HepG2 (cell line): Measurements from ENCODE around the gene HCLS1. TPM values are rescaled to one million over a fixed set of nuclear protein-coding genes. Genes with fewer than 3 reads are reported as not detected.

Experiments used
- ATAC-seq: fragments of 200-7000 bp; cut with Tn5 transposase; 3 replicates; pipeline ENCODE4 v1.9.1; 2020; ENCODE audit warnings: mild to moderate bottlenecking, moderate library complexity
- BruUV-seq: library from RNA; stranded (reverse); fragments of 400-500 nt; replicated peaks from 2 replicates; lab custom pipeline; 2021; lab: Mats Ljungman, UMichigan
- CTCF ChIA-PET: fragments of 300-600 bp; formaldehyde crosslinking; extraction: SDS; loops from one replicate; lab custom pipeline; 2021; ENCODE audit warnings: low total read pairs, inconsistent platforms, low intra/inter-chr PET ratio; lab: Yijun Ruan, JAX
- POLR2A ChIA-PET: fragments of 350-600 bp; sonication (Branson Sonifier 250); formaldehyde crosslinking; loops from one replicate; lab custom pipeline; 2020; ENCODE audit warnings: antibody characterized with exemption, inconsistent platforms; lab: Yijun Ruan, JAX
- DNase-seq: peaks from one replicate; pipeline ENCODE4 v3.0.0-alpha.2; 2015; ENCODE audit warnings: low spot score
- FAIRE-seq: peaks from 3 replicates; lab custom pipeline; 2011; peaks lifted over from hg19 to GRCh38; lab: Jason Lieb, UNC
- H2AFZ ChIP-seq: one replicate; pipeline ENCODE4 v1.6.1; 2011; ENCODE audit warnings: low read length, inconsistent platforms
- H3K27ac ChIP-seq: fragments of 300-600 bp; 3 replicates; pipeline ENCODE4 v1.8.0; 2011; ENCODE audit warnings: mixed run types, mild to moderate bottlenecking, mixed read lengths, low read length, inconsistent platforms; ENCODE audit not compliant: insufficient read depth; ENCODE audit errors: extremely low read length
- H3K27me3 ChIP-seq, 2 experiments: fragments of 200-600 bp in 1 of 2; 2 replicates in 1 of 2; 3 replicates in 1 of 2; pipeline versions ENCODE4 v1.6.0 to v1.8.0; 2011; ENCODE audit warnings: low read length in 2 of 2, mild to moderate bottlenecking in 2 of 2, moderate library complexity in 2 of 2, inconsistent platforms in 1 of 2; ENCODE audit not compliant: insufficient read depth in 2 of 2, control insufficient read depth in 1 of 2
- H3K36me3 ChIP-seq, 2 experiments: fragments of 200-600 bp in 1 of 2; replicated peaks in 1 of 2; 2 replicates in 1 of 2; 3 replicates in 1 of 2; pipeline versions ENCODE4 v1.5.1 to v1.8.0; 2011; ENCODE audit warnings: low read length in 2 of 2, inconsistent platforms in 1 of 2; ENCODE audit not compliant: insufficient read depth in 2 of 2, control insufficient read depth in 1 of 2
- H3K4me1 ChIP-seq: 2 replicates; pipeline ENCODE4 v1.5.1; 2012; ENCODE audit warnings: low read length, inconsistent platforms; ENCODE audit not compliant: insufficient read depth
- H3K4me2 ChIP-seq: 2 replicates; pipeline ENCODE4 v1.6.0; 2011; ENCODE audit warnings: low read depth, low read length, inconsistent platforms
- H3K4me3 ChIP-seq, 3 experiments: fragments of 200-600 bp in 1 of 3; sonication (generic), shearing (Covaris generic) in 1 of 3; replicated peaks in 1 of 3; 2 replicates each; pipeline ENCODE4 v1.5.1; 2011 to 2016; ENCODE audit warnings: low read length in 3 of 3, inconsistent platforms in 2 of 3, low read depth in 2 of 3, mild to moderate bottlenecking in 2 of 3, control low read depth in 1 of 3, mixed read lengths in 1 of 3; ENCODE audit not compliant: insufficient read depth in 1 of 3
- H3K79me2 ChIP-seq: one replicate; pipeline ENCODE4 v1.6.1; 2011; ENCODE audit warnings: low read length, inconsistent platforms; ENCODE audit not compliant: insufficient read depth
- H3K9ac ChIP-seq: 2 replicates; pipeline ENCODE4 v1.6.0; 2011; ENCODE audit warnings: mild to moderate bottlenecking, low read depth, low read length, inconsistent platforms; ENCODE audit not compliant: insufficient read depth
- H3K9me3 ChIP-seq: 2 replicates; pipeline ENCODE4 v1.5.1; 2012; ENCODE audit warnings: mild to moderate bottlenecking, low read length
- H4K20me1 ChIP-seq: 2 replicates; pipeline ENCODE4 v1.6.0; 2011; ENCODE audit warnings: inconsistent platforms, mild to moderate bottlenecking, low read length, moderate library complexity; ENCODE audit not compliant: insufficient read depth
- AHDC1 ChIP-seq: sonication (generic); formaldehyde crosslinking; IDR thresholded peaks from 2 replicates; pipeline ENCODE4 v1.5.1; 2020; ENCODE audit warnings: mild to moderate bottlenecking, missing genetic modification reagents, borderline replicate concordance
- EP300 ChIP-seq, 3 experiments: sonication (generic) in 1 of 3; formaldehyde crosslinking in 1 of 3; IDR thresholded peaks; 2 replicates each; pipeline versions ENCODE4 v1.5.1 to v1.6.1; 2011 to 2020; ENCODE audit warnings: low read depth in 2 of 3, low read length in 2 of 3, borderline replicate concordance in 1 of 3, improper control_type of control experiment in 1 of 3, mild to moderate bottlenecking in 1 of 3, missing genetic modification reagents in 1 of 3, moderate library complexity in 1 of 3
- GLI4 ChIP-seq: sonication (generic); formaldehyde crosslinking; IDR thresholded peaks from 2 replicates; pipeline ENCODE4 v1.5.1; 2020; ENCODE audit warnings: missing genetic modification reagents, mild to moderate bottlenecking, moderate library complexity, borderline replicate concordance
- GLMP ChIP-seq: sonication (generic); formaldehyde crosslinking; IDR thresholded peaks from 2 replicates; pipeline ENCODE4 v1.9.0; 2021; ENCODE audit warnings: missing genetic modification reagents, mild to moderate bottlenecking, borderline replicate concordance
- GMEB1 ChIP-seq: sonication (generic); formaldehyde crosslinking; IDR thresholded peaks from 2 replicates; pipeline ENCODE4 v1.5.1; 2020; ENCODE audit warnings: missing genetic modification reagents, mild to moderate bottlenecking, borderline replicate concordance
- HNF1B ChIP-seq: sonication (generic); formaldehyde crosslinking; IDR thresholded peaks from 2 replicates; pipeline ENCODE4 v1.5.1; 2020; ENCODE audit warnings: mild to moderate bottlenecking, moderate library complexity, missing genetic modification reagents
- MTA3 ChIP-seq: sonication (generic); formaldehyde crosslinking; IDR thresholded peaks from 2 replicates; pipeline ENCODE4 v1.4.0; 2020; ENCODE audit warnings: missing genetic modification reagents
- MXI1 ChIP-seq: IDR thresholded peaks from 3 replicates; pipeline ENCODE4 v1.6.1; 2012; ENCODE audit warnings: low read depth, low read length, inconsistent platforms, borderline replicate concordance
- NCOA1 ChIP-seq: sonication (generic); formaldehyde crosslinking; IDR thresholded peaks from 2 replicates; pipeline ENCODE4 v1.9.0; 2021; ENCODE audit warnings: missing genetic modification reagents
- SMAD1 ChIP-seq: sonication (generic); formaldehyde crosslinking; IDR thresholded peaks from 2 replicates; pipeline ENCODE4 v1.4.0; 2020; ENCODE audit warnings: missing genetic modification reagents, low read depth, mild to moderate bottlenecking, borderline replicate concordance
- WGBS: methylation state at CpG from one replicate; pipeline ENCODE4 v1.1.6; 2017; ENCODE audit warnings: low lambda C conversion rate; 5-methylcytosine and 5-hydroxymethylcytosine counted together
- in situ Hi-C: cut with HindIII; loops from 2 replicates; pipeline ENCODE4 v1.10.0; 2017; ENCODE audit warnings: low pct_unique_long_range_greater_than_20kb; ENCODE audit not compliant: extremely low pct_ligation_motif_present
- intact Hi-C: fragments of 100-400 bp; cut with micrococcal nuclease; formaldehyde crosslinking; loops from one replicate; pipeline ENCODE4 v1.10.0; 2022; ENCODE audit not compliant: unreplicated experiment
- polyA plus RNA-seq, 8 experiments: library from polyadenylated mRNA; depleted of rRNA in 3 of 8; stranded (reverse) in 7 of 8; unstranded in 1 of 8; fragments of >200 nt; fragmentation: Illumina TruSeq in 4 of 8; extraction: Trizol in 4 of 8; gene quantifications; 2 replicates each; pipeline versions ENCODE4 v1.2.1 to v1.2.3, GENCODE V29; 2011 to 2016; ENCODE audit warnings: low read depth in 4 of 8, missing spikeins in 1 of 8, mixed read lengths in 1 of 8; ENCODE audit not compliant: insufficient read depth in 1 of 8
- total RNA-seq, 5 experiments: library from RNA; depleted of rRNA; stranded (reverse); fragments of >200 nt; fragmentation: Illumina TruSeq; extraction: Trizol; gene quantifications; 2 replicates each; pipeline ENCODE4 v1.2.3, GENCODE V29; 2016; ENCODE audit warnings: low read depth in 1 of 5

The HCLS1 gene
- total and polyA plus RNA-seq, 2 of the 13 experiments (the other 11 are each of a cell fraction or from before 2014, with no cell fraction given), result not detected

- Histone ChIP-seq H3K27ac (no peak overlapping the region), H3K4me3 (no peak overlapping the region), H3K4me2 (no peak overlapping the region), H3K9me3 (no peaks in the 10 kb centered on the region), H3K9ac (no peak overlapping the region), H3K36me3 (peaks cover 6 to 49% of the 10 kb centered on the region in 2 experiments; a peak in 4 of 5 replicates), H3K79me2 (no peaks in the 10 kb centered on the region), H3K4me1 (no peaks in the 10 kb centered on the region), H4K20me1 (no peaks in the 10 kb centered on the region), H3K27me3 (no peaks in the 10 kb centered on the region), H2AFZ (no peak overlapping the region)
- 97% methylated on average over 5 of the region's 5 CpGs for WGBS
- no peak for FAIRE-seq
- POLR2A ChIA-PET, result no interaction called here
- intact Hi-C loops, result no loop called here
- ATAC-seq, result no peak
- CTCF ChIA-PET, result no interaction called here
- DNase-seq, result no peak
- BruUV-seq, result no TSS peak
- in situ Hi-C loops, result no loop called here
- TF ChIP-seq MXI1, result no peak
- TF ChIP-seq HNF1B (CRISPR knock-in tag), result no peak
- no peak for TF ChIP-seq GLI4 (CRISPR knock-in tag)
- no peak for TF ChIP-seq NCOA1
- TF ChIP-seq MTA3, result no peak
- no peak for TF ChIP-seq GLMP (CRISPR knock-in tag)
- TF ChIP-seq EP300 (IDR thresholded peaks at IDR 0.05; ENCODE audit: low read depth in 2 of 2, low read length in 2 of 2), result no peak
- no peak for TF ChIP-seq EP300 (CRISPR knock-in tag; IDR thresholded peaks at IDR 0.05; ENCODE audit: borderline replicate concordance)
- no peak for TF ChIP-seq GMEB1 (CRISPR knock-in tag)
- no peak for TF ChIP-seq AHDC1
- TF ChIP-seq SMAD1 (CRISPR knock-in tag), result no peak
Measured at GRCh38 chr3:121703973-121704372, 43.3 kb upstream of the HCLS1 start.
